Left ventricle myocardium inferior (tissue), 1 donor: ENCODE data around the gene SLC8A1. TPM values are rescaled to one million over a fixed set of nuclear protein-coding genes. Genes with fewer than 3 reads are reported as not detected.
A peak's percentile ranks its signal among the peaks of the same experiment; 100 is the strongest.

Experiments
- DNase-seq: peaks from one replicate; pipeline ENCODE4 v3.0.0-alpha.2; 2020
- H3K27ac ChIP-seq: fragments of 200-600 bp; replicated peaks from 2 replicates; pipeline ENCODE4 v1.8.0; 2021
- H3K27me3 ChIP-seq: fragments of 200-600 bp; 2 replicates; pipeline ENCODE4 v1.8.0; 2021; ENCODE audit warnings: low read depth
- H3K36me3 ChIP-seq: fragments of 200-600 bp; 2 replicates; pipeline ENCODE4 v1.8.0; 2021
- H3K4me1 ChIP-seq: fragments of 200-600 bp; 2 replicates; pipeline ENCODE4 v1.8.0; 2021
- H3K4me3 ChIP-seq: fragments of 200-600 bp; 2 replicates; pipeline ENCODE4 v1.8.0; 2021; ENCODE audit warnings: mild to moderate bottlenecking, moderate library complexity
- H3K9me3 ChIP-seq: fragments of 200-600 bp; replicated peaks from 2 replicates; pipeline ENCODE4 v1.8.0; 2021
- intact Hi-C: fragments of 100-400 bp; cut with micrococcal nuclease; formaldehyde crosslinking; loops from one replicate; pipeline ENCODE4 v1.11.0; 2022
- total RNA-seq: library from RNA; stranded (reverse); fragmentation: NEBNext Ultra II Directional; extraction: Animal tissue kit (Norgen Biotek cat#: 25700); gene quantifications from one replicate; pipeline ENCODE4 v1.2.1, GENCODE V29; 2021
- TF ChIP-seq, protein P1 (sequence below): fragments of 200-600 bp; IDR thresholded peaks from 2 replicates; pipeline ENCODE4 v1.8.0; 2021; ENCODE audit warnings: antibody characterized with exemption, mild to moderate bottlenecking, borderline replicate concordance
- donor health status: DM: no; HTN: yes; CAD: no; lungs with severe emphysema.

SLC8A1 gene
- total RNA-seq, 1 donor from 2014 or later = 990 TPM

DNA sequence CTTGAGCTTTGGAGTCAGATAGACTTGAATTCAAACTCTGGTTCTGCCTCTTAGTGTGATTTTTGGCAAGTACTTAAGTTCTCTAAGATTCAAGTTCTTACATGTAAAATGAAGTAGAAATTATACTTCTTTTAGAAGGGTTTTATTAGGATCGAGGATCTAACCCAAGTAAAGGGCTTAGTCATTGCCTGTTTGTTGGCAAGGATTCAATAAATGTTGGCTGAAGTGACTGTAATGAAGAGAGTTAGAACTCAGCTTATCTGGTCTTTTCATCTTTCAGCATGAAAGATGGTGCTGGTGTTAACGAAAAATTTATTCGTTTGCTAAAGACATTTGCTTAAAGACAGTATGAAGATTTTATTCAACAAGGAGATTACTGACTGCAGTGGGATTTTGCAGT is 356.9 kb downstream of the SLC8A1 start:
- Histone ChIP-seq H3K36me3 (no peaks in the 10 kb centered on the region), H3K9me3 (no peaks in the 10 kb centered on the region), H3K27me3 (no peaks in the 10 kb centered on the region), H3K27ac (peak overlapping the region; percentile 54), H3K4me1 (peaks cover 34% of the 10 kb centered on the region), H3K4me3 (no peak overlapping the region)
- DNase-seq = no peak
- TF ChIP-seq, protein P1, sequence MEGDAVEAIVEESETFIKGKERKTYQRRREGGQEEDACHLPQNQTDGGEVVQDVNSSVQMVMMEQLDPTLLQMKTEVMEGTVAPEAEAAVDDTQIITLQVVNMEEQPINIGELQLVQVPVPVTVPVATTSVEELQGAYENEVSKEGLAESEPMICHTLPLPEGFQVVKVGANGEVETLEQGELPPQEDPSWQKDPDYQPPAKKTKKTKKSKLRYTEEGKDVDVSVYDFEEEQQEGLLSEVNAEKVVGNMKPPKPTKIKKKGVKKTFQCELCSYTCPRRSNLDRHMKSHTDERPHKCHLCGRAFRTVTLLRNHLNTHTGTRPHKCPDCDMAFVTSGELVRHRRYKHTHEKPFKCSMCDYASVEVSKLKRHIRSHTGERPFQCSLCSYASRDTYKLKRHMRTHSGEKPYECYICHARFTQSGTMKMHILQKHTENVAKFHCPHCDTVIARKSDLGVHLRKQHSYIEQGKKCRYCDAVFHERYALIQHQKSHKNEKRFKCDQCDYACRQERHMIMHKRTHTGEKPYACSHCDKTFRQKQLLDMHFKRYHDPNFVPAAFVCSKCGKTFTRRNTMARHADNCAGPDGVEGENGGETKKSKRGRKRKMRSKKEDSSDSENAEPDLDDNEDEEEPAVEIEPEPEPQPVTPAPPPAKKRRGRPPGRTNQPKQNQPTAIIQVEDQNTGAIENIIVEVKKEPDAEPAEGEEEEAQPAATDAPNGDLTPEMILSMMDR = no peak
- intact Hi-C loops = no loop called here

DNA sequence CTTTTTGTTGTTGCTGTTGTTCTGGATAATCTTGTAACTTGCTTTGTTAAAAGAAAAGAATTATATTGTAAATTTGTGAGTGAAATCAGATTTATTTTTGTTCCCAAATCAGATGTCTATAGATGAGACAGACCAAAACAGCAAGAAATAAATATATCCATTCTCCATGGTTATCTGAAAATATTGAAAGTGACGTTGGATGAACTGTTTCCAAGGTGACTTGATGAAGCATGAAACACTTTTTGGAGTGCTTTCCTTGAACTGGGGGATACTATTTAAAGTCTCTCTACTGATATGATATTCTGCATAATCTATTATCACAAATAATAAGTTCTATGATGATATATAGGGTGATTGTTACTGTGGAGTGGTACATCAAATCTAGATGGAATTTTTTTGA is 357.4 kb downstream of the SLC8A1 start:
- Histone ChIP-seq H3K36me3 (no peaks in the 10 kb centered on the region), H3K4me3 (no peak overlapping the region), H3K27me3 (no peaks in the 10 kb centered on the region), H3K4me1 (peaks cover 34% of the 10 kb centered on the region), H3K27ac (peak overlapping the region; percentile 54), H3K9me3 (no peaks in the 10 kb centered on the region)
- DNase-seq = no peak
- intact Hi-C loops = no loop called here
- TF ChIP-seq, protein P1 = no peak

DNA sequence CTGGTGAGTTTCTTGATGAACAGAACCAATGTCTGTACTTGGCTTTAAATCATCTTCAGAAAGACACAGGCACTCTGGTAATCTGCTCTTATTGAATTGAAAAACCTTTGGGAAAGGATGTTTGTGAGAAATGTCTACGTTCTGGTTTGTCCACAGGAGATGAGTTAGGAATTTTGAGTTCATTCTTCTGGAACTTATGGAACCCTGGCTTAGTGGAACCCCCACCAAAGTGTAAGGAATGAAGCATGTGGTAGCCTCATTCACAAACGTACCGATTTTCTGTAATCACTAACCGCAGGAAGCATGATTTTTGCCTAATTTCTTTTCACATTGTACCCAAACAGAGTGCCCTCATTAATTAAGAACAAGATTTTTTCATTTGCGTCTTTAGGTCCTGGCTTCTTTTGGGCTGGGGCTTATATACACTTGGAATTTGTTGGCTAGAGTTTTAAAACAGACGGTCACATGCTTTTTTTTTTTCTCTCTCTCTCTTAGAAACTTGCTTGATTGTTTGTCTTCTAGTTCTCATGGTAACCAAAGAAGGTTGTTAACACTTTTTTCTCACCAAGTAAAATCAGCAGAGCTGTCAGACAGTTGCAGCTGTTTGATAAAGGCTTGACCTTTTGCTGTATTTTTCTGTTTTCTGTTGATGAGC is 358.7 kb downstream of the SLC8A1 start:
- intact Hi-C loops = no loop called here
- Histone ChIP-seq H3K27me3 (no peaks in the 10 kb centered on the region), H3K9me3 (no peaks in the 10 kb centered on the region), H3K36me3 (no peaks in the 10 kb centered on the region), H3K27ac (peak overlapping the region; percentile 54), H3K4me3 (no peak overlapping the region), H3K4me1 (peaks cover 34% of the 10 kb centered on the region)
- DNase-seq = no peak
- TF ChIP-seq, protein P1 = no peak

DNA sequence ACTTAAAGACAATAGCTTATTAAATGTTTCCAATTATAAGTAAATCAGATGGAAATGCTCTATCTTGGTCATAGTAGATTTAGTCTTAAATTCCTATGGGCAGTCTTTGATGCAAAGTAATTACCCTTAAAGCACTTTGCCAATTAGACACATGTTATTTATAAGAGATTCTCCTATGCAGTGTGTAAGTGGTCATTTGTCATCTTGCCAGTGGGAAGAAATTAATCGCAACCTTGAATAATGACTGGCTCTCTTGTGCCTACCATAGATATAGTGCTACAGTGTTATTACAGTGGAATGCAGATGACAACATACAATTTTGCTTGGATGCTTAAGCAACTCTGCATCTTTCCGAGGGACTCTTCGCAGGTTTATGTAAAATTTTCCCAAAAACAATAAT is 361.8 kb downstream of the SLC8A1 start:
- intact Hi-C loops = no loop called here
- Histone ChIP-seq H3K4me1 (peaks cover 42% of the 10 kb centered on the region), H3K4me3 (no peak overlapping the region), H3K9me3 (no peaks in the 10 kb centered on the region), H3K36me3 (no peaks in the 10 kb centered on the region), H3K27me3 (no peaks in the 10 kb centered on the region), H3K27ac (no peak overlapping the region)
- no peak for DNase-seq
- TF ChIP-seq, protein P1 = no peak

DNA sequence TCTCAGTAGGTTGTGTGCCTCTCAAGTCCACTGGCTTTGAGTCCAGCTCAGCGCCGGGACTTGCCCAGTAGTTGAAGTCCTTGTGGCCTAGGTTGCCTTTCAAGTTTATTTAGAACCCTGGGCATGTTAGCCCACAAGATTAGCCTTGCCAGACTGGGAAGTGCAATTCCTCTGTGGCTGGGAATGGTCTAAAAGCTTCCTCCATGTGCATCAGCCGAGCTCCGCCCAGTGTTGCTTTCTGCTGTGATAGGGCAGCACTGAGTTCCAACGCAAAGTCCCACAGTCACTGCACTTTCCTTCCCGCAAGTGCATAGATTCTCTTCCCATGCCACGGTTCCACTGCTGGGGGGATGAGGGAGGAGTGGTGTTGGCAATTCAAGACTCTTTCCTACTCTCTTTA is 364.0 kb downstream of the SLC8A1 start:
- intact Hi-C loops = no loop called here
- H3K36me3 ChIP-seq = no peaks in the 10 kb centered on the region
- H3K4me3 ChIP-seq = no peak overlapping the region
- H3K9me3 ChIP-seq = peaks cover 3% of the 10 kb centered on the region
- DNase-seq = no peak
- H3K4me1 ChIP-seq = peaks cover 21% of the 10 kb centered on the region
- TF ChIP-seq, protein P1 = no peak
- H3K27ac ChIP-seq = peak overlapping the region; percentile 30
- no peaks in the 10 kb centered on the region for H3K27me3 ChIP-seq

DNA sequence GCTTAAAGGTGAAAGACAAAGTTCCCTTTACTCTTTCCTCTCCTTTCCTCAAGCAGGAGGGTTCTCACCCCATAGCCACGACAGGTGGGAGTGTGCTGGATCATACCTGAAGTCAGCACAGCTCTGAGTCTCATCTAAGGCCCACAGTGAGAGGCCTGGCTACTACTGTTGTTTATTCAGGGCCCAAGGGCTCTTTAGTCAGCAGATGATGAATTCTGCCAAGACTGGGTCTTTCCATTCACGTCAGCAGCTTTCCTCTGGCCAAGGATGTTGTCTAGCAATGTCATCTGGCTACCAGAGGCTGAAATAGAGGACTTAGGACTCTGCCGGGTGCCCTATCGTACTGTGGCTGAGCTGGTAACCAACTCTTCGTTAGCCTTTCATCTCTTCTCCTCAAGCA is 364.5 kb downstream of the SLC8A1 start:
- intact Hi-C loops = no loop called here
- Histone ChIP-seq H3K4me3 (no peak overlapping the region), H3K9me3 (peaks cover 7% of the 10 kb centered on the region), H3K27ac (peak overlapping the region; percentile 30), H3K36me3 (no peaks in the 10 kb centered on the region), H3K27me3 (no peaks in the 10 kb centered on the region), H3K4me1 (peaks cover 18% of the 10 kb centered on the region)
- DNase-seq = no peak
- TF ChIP-seq, protein P1 = no peak
